RWPE1 (cell line): ENCODE measurements around the gene GPATCH2.

Source experiments
- CTCF ChIA-PET: fragments of 350-600 bp; sonication (Branson Sonifier 250); formaldehyde crosslinking; extraction: SDS; loops from one replicate; lab custom pipeline; 2021; lab: Yijun Ruan, JAX
- POLR2A ChIA-PET: fragments of 400-600 bp; formaldehyde crosslinking; extraction: SDS; loops from one replicate; lab custom pipeline; 2020; ENCODE audit warnings: antibody characterized with exemption; ENCODE audit not compliant: low non-redundant PET; lab: Yijun Ruan, JAX
- DNase-seq: peaks from one replicate; pipeline ENCODE4 v3.0.0; 2012; ENCODE audit warnings: low spot score
- H3K27ac ChIP-seq: fragments of 450-650 bp; 2 replicates; pipeline ENCODE4 v1.5.1; 2017
- TF ChIP-seq, protein P1 (sequence below): fragments of 450-650 bp; conservative IDR thresholded peaks from 2 replicates; pipeline ENCODE4 v1.5.1; 2017; ENCODE audit warnings: low read depth, mild to moderate bottlenecking

Gene GPATCH2

DNA sequence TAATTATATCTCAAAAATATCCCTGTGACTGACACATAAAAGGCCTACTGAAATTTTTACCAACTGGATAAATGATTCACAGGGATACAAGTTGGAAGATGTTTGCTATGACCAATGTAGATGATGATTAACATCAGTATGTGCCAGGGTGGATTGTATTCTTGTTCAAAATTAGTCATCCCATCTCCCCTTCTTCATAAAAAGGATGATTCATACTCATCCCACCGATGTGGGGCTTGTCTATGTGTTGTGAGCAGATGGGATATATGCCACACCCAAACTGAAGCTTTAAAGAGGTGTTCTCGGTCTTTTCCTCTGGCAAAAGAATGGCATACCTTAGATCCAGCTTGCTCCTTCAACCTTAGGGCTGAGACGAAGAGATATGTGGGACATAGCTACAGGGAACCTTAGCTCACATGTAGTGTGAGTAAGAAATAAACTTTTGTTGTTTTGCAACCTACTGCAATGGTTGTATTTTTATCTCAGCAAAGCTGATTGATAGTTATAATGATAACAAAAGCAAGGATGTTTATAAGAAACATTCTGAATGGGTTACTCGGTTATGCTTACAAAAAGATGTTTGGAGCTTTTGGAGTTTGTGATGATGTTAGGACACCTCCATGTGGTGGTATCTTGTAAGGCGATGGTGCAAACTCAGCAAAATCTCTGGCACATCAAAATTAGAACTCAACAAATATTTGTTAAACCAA, 29.6 kb upstream of the GPATCH2 start:
- ChIA-PET CTCF (interaction anchor here (0.6 to 0.9 kb wide), 4 partner anchors 101 to 631 kb away, joined by 3 to 7 read pairs (median 4); no protein-coding TSS in a partner anchor), POLR2A (interaction anchor here (0.6 to 1.0 kb wide), 2 partner anchors 30 to 526 kb away, joined by 3 read pairs; partner anchors contain the start of genes GPATCH2 and SPATA17)
- no peak overlapping the region for H3K27ac ChIP-seq
- peak; percentile 92 for DNase-seq
- TF ChIP-seq, protein P1, sequence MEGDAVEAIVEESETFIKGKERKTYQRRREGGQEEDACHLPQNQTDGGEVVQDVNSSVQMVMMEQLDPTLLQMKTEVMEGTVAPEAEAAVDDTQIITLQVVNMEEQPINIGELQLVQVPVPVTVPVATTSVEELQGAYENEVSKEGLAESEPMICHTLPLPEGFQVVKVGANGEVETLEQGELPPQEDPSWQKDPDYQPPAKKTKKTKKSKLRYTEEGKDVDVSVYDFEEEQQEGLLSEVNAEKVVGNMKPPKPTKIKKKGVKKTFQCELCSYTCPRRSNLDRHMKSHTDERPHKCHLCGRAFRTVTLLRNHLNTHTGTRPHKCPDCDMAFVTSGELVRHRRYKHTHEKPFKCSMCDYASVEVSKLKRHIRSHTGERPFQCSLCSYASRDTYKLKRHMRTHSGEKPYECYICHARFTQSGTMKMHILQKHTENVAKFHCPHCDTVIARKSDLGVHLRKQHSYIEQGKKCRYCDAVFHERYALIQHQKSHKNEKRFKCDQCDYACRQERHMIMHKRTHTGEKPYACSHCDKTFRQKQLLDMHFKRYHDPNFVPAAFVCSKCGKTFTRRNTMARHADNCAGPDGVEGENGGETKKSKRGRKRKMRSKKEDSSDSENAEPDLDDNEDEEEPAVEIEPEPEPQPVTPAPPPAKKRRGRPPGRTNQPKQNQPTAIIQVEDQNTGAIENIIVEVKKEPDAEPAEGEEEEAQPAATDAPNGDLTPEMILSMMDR, result peak; percentile 43; the same call in 1 of the 2 replicates

DNA sequence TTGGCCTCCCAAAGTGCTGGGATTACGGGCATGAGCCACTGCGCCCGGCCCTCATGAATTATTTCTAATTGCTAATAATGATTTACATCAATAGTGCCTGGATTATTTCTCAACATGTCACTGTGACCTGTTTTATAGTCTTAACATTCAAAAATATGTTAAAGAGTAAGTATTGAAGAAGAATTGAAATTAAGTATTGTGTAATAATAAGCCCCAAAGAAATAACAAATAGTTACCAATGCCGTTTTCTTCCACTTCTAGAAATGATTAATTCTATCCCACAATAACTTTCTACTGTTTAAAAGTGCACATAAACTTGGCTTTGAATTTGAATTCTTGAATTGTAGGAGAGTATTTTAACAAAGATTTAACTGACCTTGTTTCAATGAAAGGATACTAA, 19.8 kb upstream of the GPATCH2 start:
- DNase-seq, result no peak
- CTCF ChIA-PET, result no interaction called here
- no peak overlapping the region for H3K27ac ChIP-seq
- TF ChIP-seq, protein P1, result no peak
- POLR2A ChIA-PET, result no interaction called here

DNA sequence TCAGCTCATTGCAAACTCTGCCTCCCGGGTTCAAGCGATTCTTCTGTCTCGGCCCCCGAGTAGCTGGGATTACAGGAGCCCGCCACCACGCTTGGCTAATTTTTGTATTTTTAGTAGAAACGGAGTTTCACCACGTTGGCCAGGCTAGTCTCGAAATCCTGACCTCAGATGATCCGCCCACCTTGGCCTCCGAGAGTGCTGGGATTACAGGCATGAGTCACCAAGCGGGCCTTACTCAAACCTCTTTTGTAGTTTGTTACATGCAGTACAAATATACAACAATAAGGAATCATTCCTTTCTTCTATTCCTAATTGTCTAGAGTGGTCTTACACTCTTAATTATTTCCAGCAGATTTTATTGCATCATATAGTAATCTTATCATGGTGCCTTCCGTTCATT, 16.9 kb upstream of the GPATCH2 start:
- DNase-seq, result no peak
- TF ChIP-seq, protein P1, result no peak
- H3K27ac ChIP-seq, result no peak overlapping the region
- CTCF ChIA-PET, result no interaction called here
- POLR2A ChIA-PET, result no interaction called here

DNA sequence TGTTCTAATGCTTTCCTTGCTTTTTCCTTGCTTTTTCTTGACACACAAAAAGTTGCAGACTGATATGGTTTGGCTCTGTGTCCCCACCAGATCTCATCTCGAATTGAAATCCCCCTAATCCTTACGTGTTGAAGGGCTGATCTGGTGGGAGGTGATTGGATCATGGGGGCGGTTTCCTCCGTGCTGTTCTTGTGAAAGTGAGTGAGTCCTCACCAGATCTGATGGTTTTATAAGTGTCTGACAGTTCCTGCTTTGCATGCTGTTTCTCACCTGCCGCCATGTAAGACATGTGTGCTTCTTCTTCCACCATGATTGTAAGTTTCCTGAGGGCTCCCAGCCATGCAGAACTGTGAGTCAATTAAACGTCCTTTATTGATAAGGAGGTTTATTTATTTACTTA, 11.6 kb upstream of the GPATCH2 start:
- POLR2A ChIA-PET, result no interaction called here
- CTCF ChIA-PET, result no interaction called here
- TF ChIP-seq, protein P1, result no peak
- DNase-seq, result no peak
- no peak overlapping the region for H3K27ac ChIP-seq

DNA sequence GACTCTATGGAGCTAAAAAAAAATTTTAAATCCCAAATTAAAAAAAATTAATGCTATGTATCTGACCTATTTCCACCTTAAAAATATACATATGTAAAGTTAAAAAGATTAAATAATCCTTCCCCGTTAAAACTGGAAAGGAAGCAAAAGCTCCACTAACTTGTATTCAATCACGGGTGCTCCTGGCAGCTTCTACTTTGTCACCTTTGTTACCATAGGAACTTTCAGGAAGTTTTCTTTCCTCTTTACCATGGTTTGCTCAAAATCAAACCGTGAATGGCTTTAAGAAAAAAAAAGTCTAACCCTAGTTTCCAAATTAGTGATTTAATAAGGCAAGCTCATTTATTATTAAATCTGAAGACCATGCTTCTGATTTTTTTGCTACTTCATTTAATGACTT, 3.5 kb downstream of the GPATCH2 start:
- TF ChIP-seq, protein P1, result no peak
- ChIA-PET CTCF (no interaction called here), POLR2A (no interaction called here)
- no peak overlapping the region for H3K27ac ChIP-seq
- no peak for DNase-seq

DNA sequence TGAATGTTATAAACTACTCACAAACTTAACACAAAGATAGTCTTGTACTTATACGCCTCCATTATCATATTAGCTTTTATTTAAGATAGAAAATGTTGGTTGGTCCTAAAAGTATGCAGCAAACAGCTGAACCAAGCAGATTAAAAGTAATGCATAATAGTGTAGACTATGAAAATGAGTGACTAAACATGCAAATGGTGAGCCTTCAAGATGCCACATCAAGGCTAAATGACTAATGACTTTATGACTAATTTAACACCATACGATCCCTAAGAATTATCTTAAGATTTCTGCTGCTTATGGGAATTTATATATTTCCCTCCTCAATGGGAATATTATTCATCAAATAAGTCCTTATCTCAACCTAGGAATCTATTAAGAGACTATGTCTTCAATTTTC, 4.6 kb downstream of the GPATCH2 start:
- no peak for DNase-seq
- ChIA-PET CTCF (no interaction called here), POLR2A (no interaction called here)
- TF ChIP-seq, protein P1, result no peak
- no peak overlapping the region for H3K27ac ChIP-seq
